Fibroblast of lung (primary cell): ENCODE measurements around the gene ANAPC2.

ENCODE experiments used
- EZH2 ChIP-seq: IDR thresholded peaks from 2 replicates; pipeline ENCODE4 v1.5.1; 2012; ENCODE audit warnings: low read length, control low read depth, mild to moderate bottlenecking; ENCODE audit errors: missing control alignments
- TF ChIP-seq, protein P1 (sequence below), 2 donors: IDR thresholded peaks in 1 of 2; conservative IDR thresholded peaks in 1 of 2; 1 replicate in 1 of 2; 2 replicates in 1 of 2; pipeline ENCODE4 v1.5.1; 2011 to 2012; ENCODE audit warnings: low read length in 2 of 2, control low read depth in 1 of 2, inconsistent platforms in 1 of 2, low read depth in 1 of 2, mild to moderate bottlenecking in 1 of 2

- TF ChIP-seq, protein P1, sequence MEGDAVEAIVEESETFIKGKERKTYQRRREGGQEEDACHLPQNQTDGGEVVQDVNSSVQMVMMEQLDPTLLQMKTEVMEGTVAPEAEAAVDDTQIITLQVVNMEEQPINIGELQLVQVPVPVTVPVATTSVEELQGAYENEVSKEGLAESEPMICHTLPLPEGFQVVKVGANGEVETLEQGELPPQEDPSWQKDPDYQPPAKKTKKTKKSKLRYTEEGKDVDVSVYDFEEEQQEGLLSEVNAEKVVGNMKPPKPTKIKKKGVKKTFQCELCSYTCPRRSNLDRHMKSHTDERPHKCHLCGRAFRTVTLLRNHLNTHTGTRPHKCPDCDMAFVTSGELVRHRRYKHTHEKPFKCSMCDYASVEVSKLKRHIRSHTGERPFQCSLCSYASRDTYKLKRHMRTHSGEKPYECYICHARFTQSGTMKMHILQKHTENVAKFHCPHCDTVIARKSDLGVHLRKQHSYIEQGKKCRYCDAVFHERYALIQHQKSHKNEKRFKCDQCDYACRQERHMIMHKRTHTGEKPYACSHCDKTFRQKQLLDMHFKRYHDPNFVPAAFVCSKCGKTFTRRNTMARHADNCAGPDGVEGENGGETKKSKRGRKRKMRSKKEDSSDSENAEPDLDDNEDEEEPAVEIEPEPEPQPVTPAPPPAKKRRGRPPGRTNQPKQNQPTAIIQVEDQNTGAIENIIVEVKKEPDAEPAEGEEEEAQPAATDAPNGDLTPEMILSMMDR (conservative IDR thresholded peaks at IDR 0.05 in 1 of 2, IDR thresholded peaks at IDR 0.05 in 1 of 2; ENCODE audit: low read depth in 1 of 2, low read length in 2 of 2), result no peak
- no peak for TF ChIP-seq EZH2
These were observed 61.6 kb downstream of the ANAPC2 start for GRCh38 chr9:137126786-137127185.
